ENCODE measurements around the gene RPL18. TPM values are rescaled to one million over a fixed set of nuclear protein-coding genes. Genes with fewer than 3 reads are reported as not detected.

The RPL18 gene
- total and polyA plus RNA-seq, 2 donors (not counting 1 experiment from before 2014, with no cell fraction given) = 1,166 to 2,054 TPM

- Histone ChIP-seq H3K9me3 (ENCODE audit: control insufficient read depth, insufficient read depth, low read depth, low read length) (no peaks in the 10 kb centered on the region), H3K79me2 (ENCODE audit: control insufficient read depth, insufficient read depth, low read length) (no peaks in the 10 kb centered on the region), H3K9ac (ENCODE audit: insufficient read depth, low read length) (no peak overlapping the region), H3K27me3 (ENCODE audit: control insufficient read depth, insufficient read depth, low read length) (no peaks in the 10 kb centered on the region), H3K4me2 (ENCODE audit: extremely low read depth, insufficient read depth, low read length) (no peak overlapping the region), H4K20me1 (ENCODE audit: control insufficient read depth, extremely low read depth, insufficient read depth, low read length) (no peaks in the 10 kb centered on the region), H2AFZ (ENCODE audit: low read length) (no peak overlapping the region), H3K36me3 (ENCODE audit: control insufficient read depth, insufficient read depth, low read length) (no peaks in the 10 kb centered on the region), H3K4me3 (replicated peaks in 1 of 4; ENCODE audit: control extremely low read depth in 1 of 4, insufficient read depth in 1 of 4, low read depth in 3 of 4, low read length in 4 of 4) (no peak overlapping the region), H3K4me1 (ENCODE audit: control insufficient read depth, extremely low read depth, insufficient read depth, low read length) (peaks cover 8% of the 10 kb centered on the region), H3K27ac (ENCODE audit: insufficient read depth, low read length) (no peak overlapping the region)
- TF ChIP-seq EZH2 (IDR thresholded peaks at IDR 0.05; ENCODE audit: low read length, missing control alignments) = no peak
- TF ChIP-seq CTCF (conservative IDR thresholded peaks at IDR 0.05 in 1 of 2, IDR thresholded peaks at IDR 0.05 in 1 of 2; ENCODE audit: low read depth in 1 of 2, low read length in 2 of 2) = no peak
- DNase-seq (ENCODE audit: low read depth in 2 of 2) = peak; percentile 35 to 65
Measured at GRCh38 chr19:48569814-48570213, 49.2 kb downstream of the RPL18 start.

- H2AFZ ChIP-seq (ENCODE audit: low read length) = peak overlapping the region; percentile 44
- H3K9me3 ChIP-seq (ENCODE audit: control insufficient read depth, insufficient read depth, low read depth, low read length) = no peaks in the 10 kb centered on the region
- H3K27ac ChIP-seq (ENCODE audit: insufficient read depth, low read length) = peak overlapping the region; percentile 40
- no peaks in the 10 kb centered on the region for H4K20me1 ChIP-seq (ENCODE audit: control insufficient read depth, extremely low read depth, insufficient read depth, low read length)
- no peaks in the 10 kb centered on the region for H3K79me2 ChIP-seq (ENCODE audit: control insufficient read depth, insufficient read depth, low read length)
- no peaks in the 10 kb centered on the region for H3K36me3 ChIP-seq (ENCODE audit: control insufficient read depth, insufficient read depth, low read length)
- TF ChIP-seq CTCF (conservative IDR thresholded peaks at IDR 0.05 in 1 of 2, IDR thresholded peaks at IDR 0.05 in 1 of 2; ENCODE audit: low read depth in 1 of 2, low read length in 2 of 2) (no peak), EZH2 (IDR thresholded peaks at IDR 0.05; ENCODE audit: low read length, missing control alignments) (no peak)
- H3K4me2 ChIP-seq (ENCODE audit: extremely low read depth, insufficient read depth, low read length) = peak overlapping the region; percentile 46
- peak overlapping the region in 1 of 4 experiments; percentile 32 for H3K4me3 ChIP-seq (replicated peaks in 1 of 4; ENCODE audit: control extremely low read depth in 1 of 4, insufficient read depth in 1 of 4, low read depth in 3 of 4, low read length in 4 of 4)
- peak; percentile 91 to 92 for DNase-seq (ENCODE audit: low read depth in 2 of 2)
- H3K9ac ChIP-seq (ENCODE audit: insufficient read depth, low read length) = no peak overlapping the region
- peaks cover 8% of the 10 kb centered on the region for H3K4me1 ChIP-seq (ENCODE audit: control insufficient read depth, extremely low read depth, insufficient read depth, low read length)
- H3K27me3 ChIP-seq (ENCODE audit: control insufficient read depth, insufficient read depth, low read length) = no peaks in the 10 kb centered on the region
Measured at GRCh38 chr19:48568345-48568886, 50.6 kb downstream of the RPL18 start.

Other genes with a start within 250 kb of the RPL18 start
- gene KDELR1, start 227.6 kb downstream of the RPL18 start, total RNA-seq = 42.4 and 59.0 TPM in 2 replicates
- gene KDELR1, start 227.6 kb downstream of the RPL18 start, polyA plus RNA-seq = 145 TPM in 2 replicates
- gene GRIN2D, start 225.5 kb downstream of the RPL18 start, total RNA-seq = under 0.01 TPM in 2 replicates
- 0.08 and 0.09 TPM in 2 replicates for gene GRIN2D, start 225.5 kb downstream of the RPL18 start, polyA plus RNA-seq
- gene GRWD1, start 173.2 kb downstream of the RPL18 start, total RNA-seq = 9.1 and 12.1 TPM in 2 replicates
- 14.7 and 21.9 TPM in 2 replicates for gene GRWD1, start 173.2 kb downstream of the RPL18 start, polyA plus RNA-seq
- 0.26 and 0.50 TPM in 2 replicates for gene KCNJ14, start 163.6 kb downstream of the RPL18 start, total RNA-seq
- gene KCNJ14, start 163.6 kb downstream of the RPL18 start, polyA plus RNA-seq = 0.15 and 0.18 TPM in 2 replicates
- 25.8 and 27.2 TPM in 2 replicates for gene CYTH2, start 149.8 kb downstream of the RPL18 start, total RNA-seq
- 18.6 and 26.6 TPM in 2 replicates for gene CYTH2, start 149.8 kb downstream of the RPL18 start, polyA plus RNA-seq
- gene LMTK3, start 107.3 kb downstream of the RPL18 start, total RNA-seq = under 0.01 and 0.17 TPM in 2 replicates
- 0.01 TPM in 1 of 2 replicates, not detected in the other for gene LMTK3, start 107.3 kb downstream of the RPL18 start, polyA plus RNA-seq
- gene SULT2B1, start 67.0 kb downstream of the RPL18 start, total RNA-seq = 0.33 TPM in 1 of 2 replicates, not detected in the other
- gene SULT2B1, start 67.0 kb downstream of the RPL18 start, polyA plus RNA-seq = 0.10 TPM in 1 of 2 replicates, not detected in the other
- gene SPACA4, start 12.4 kb downstream of the RPL18 start, total RNA-seq = not detected in 2 replicates
- not detected in 2 replicates for gene SPACA4, start 12.4 kb downstream of the RPL18 start, polyA plus RNA-seq
- gene FAM83E, start 4.1 kb downstream of the RPL18 start, total RNA-seq = 0.50 and 1.0 TPM in 2 replicates
- gene FAM83E, start 4.1 kb downstream of the RPL18 start, polyA plus RNA-seq = not detected in 2 replicates
- 5.1 and 9.6 TPM in 2 replicates for gene SPHK2, start 328 bp upstream of the RPL18 start, total RNA-seq
- 3.4 and 5.7 TPM in 2 replicates for gene SPHK2, start 328 bp upstream of the RPL18 start, polyA plus RNA-seq
- gene DBP, start 18.2 kb upstream of the RPL18 start, total RNA-seq = 17.2 and 23.6 TPM in 2 replicates
- 3.2 and 4.8 TPM in 2 replicates for gene DBP, start 18.2 kb upstream of the RPL18 start, polyA plus RNA-seq
- 2.3 and 4.1 TPM in 2 replicates for gene CA11, start 27.0 kb upstream of the RPL18 start, total RNA-seq
- 1.5 and 1.7 TPM in 2 replicates for gene CA11, start 27.0 kb upstream of the RPL18 start, polyA plus RNA-seq
- under 0.01 and 0.51 TPM in 2 replicates for gene NTN5, start 53.8 kb upstream of the RPL18 start, total RNA-seq
- gene NTN5, start 53.8 kb upstream of the RPL18 start, polyA plus RNA-seq = 0.03 and 0.10 TPM in 2 replicates
- under 0.01 TPM in 1 of 2 replicates, not detected in the other for gene FUT2, start 76.8 kb upstream of the RPL18 start, total RNA-seq
- gene FUT2, start 76.8 kb upstream of the RPL18 start, polyA plus RNA-seq = not detected in 2 replicates
- gene MAMSTR, start 100.5 kb upstream of the RPL18 start, total RNA-seq = 0.51 and 0.99 TPM in 2 replicates
- gene MAMSTR, start 100.5 kb upstream of the RPL18 start, polyA plus RNA-seq = 0.84 and 1.8 TPM in 2 replicates
- 0.99 and 1.5 TPM in 2 replicates for gene RASIP1, start 121.4 kb upstream of the RPL18 start, total RNA-seq
- 1.2 and 1.6 TPM in 2 replicates for gene RASIP1, start 121.4 kb upstream of the RPL18 start, polyA plus RNA-seq
- not detected in 2 replicates for gene IZUMO1, start 127.7 kb upstream of the RPL18 start, total RNA-seq
- not detected in 2 replicates for gene IZUMO1, start 127.7 kb upstream of the RPL18 start, polyA plus RNA-seq
- gene FUT1, start 133.5 kb upstream of the RPL18 start, total RNA-seq = under 0.01 and 0.17 TPM in 2 replicates
- 0.02 and 0.06 TPM in 2 replicates for gene FUT1, start 133.5 kb upstream of the RPL18 start, polyA plus RNA-seq
- not detected in 2 replicates for gene FGF21, start 136.3 kb upstream of the RPL18 start, total RNA-seq
- gene FGF21, start 136.3 kb upstream of the RPL18 start, polyA plus RNA-seq = not detected in 2 replicates
- 22.1 and 33.9 TPM in 2 replicates for gene BCAT2, start 191.9 kb upstream of the RPL18 start, total RNA-seq
- 22.8 and 23.2 TPM in 2 replicates for gene BCAT2, start 191.9 kb upstream of the RPL18 start, polyA plus RNA-seq
- gene HSD17B14, start 217.3 kb upstream of the RPL18 start, total RNA-seq = 7.7 and 11.1 TPM in 2 replicates
- gene HSD17B14, start 217.3 kb upstream of the RPL18 start, polyA plus RNA-seq = 2.7 and 4.5 TPM in 2 replicates
- gene PLEKHA4, start 249.4 kb upstream of the RPL18 start, total RNA-seq = 18.7 and 20.0 TPM in 2 replicates
- gene PLEKHA4, start 249.4 kb upstream of the RPL18 start, polyA plus RNA-seq = 6.6 and 11.1 TPM in 2 replicates

All from fibroblast of lung (primary cell).